Bronchial epithelial cell (primary cell): ENCODE results near the gene CCDC192. TPM values are rescaled to one million over a fixed set of nuclear protein-coding genes. Genes with fewer than 3 reads are reported as not detected.
"Not testable (repeated sequence)": the region's sequence is repeated elsewhere in the genome, so short reads cannot be mapped to it uniquely, and the experiment has no call there.

Experiments used
- DNase-seq: peaks from one replicate; pipeline ENCODE4 v3.0.0-alpha.2; 2010; ENCODE audit warnings: low read depth
- FAIRE-seq: peaks from 2 replicates; lab custom pipeline; 2011; peaks lifted over from hg19 to GRCh38; lab: Jason Lieb, UNC
- H3K27me3 ChIP-seq: 2 replicates; pipeline ENCODE4 v1.5.1; 2011; ENCODE audit warnings: low read length; ENCODE audit not compliant: control insufficient read depth, insufficient read depth
- H3K36me3 ChIP-seq: 2 replicates; pipeline ENCODE4 v1.5.1; 2011; ENCODE audit warnings: low read length; ENCODE audit not compliant: control insufficient read depth, insufficient read depth
- H3K4me3 ChIP-seq: 2 replicates; pipeline ENCODE4 v1.5.1; 2011; ENCODE audit warnings: mild to moderate bottlenecking, low read depth, low read length, control low read depth
- total RNA-seq: library from RNA; depleted of rRNA; stranded (reverse); fragments of >200 nt; gene quantifications from 2 replicates; pipeline ENCODE4 v1.2.1, GENCODE V29; 2014
- TF ChIP-seq, protein P1 (sequence below): IDR thresholded peaks from 2 replicates; pipeline ENCODE4 v1.5.1; 2011; ENCODE audit warnings: mild to moderate bottlenecking, moderate library complexity, low read length, control low read depth, inconsistent platforms; ENCODE audit not compliant: insufficient read depth, severe bottlenecking

Gene CCDC192
- total RNA-seq, 1 donor from 2014 or later = not detected

DNA sequence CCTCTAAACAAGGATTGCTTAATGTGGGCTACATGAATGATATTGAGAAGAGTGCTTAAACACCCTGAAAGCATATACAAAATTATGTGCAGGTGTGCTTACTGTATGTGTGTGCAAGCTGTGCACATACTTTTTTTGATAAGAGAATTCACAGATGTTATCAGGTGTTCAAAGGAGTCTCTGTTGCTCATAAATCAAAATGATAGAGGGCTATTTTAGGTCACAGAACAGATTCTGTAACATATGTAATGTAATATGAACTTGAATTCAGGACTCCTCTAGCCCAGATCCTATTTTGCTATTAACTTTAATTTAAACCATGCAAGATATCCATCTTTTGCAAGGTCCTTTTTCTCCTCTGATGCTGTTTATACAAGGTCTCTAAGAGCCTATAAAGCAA lies 38.2 kb downstream of the CCDC192 start:
- TF ChIP-seq, protein P1, sequence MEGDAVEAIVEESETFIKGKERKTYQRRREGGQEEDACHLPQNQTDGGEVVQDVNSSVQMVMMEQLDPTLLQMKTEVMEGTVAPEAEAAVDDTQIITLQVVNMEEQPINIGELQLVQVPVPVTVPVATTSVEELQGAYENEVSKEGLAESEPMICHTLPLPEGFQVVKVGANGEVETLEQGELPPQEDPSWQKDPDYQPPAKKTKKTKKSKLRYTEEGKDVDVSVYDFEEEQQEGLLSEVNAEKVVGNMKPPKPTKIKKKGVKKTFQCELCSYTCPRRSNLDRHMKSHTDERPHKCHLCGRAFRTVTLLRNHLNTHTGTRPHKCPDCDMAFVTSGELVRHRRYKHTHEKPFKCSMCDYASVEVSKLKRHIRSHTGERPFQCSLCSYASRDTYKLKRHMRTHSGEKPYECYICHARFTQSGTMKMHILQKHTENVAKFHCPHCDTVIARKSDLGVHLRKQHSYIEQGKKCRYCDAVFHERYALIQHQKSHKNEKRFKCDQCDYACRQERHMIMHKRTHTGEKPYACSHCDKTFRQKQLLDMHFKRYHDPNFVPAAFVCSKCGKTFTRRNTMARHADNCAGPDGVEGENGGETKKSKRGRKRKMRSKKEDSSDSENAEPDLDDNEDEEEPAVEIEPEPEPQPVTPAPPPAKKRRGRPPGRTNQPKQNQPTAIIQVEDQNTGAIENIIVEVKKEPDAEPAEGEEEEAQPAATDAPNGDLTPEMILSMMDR = no peak
- Histone ChIP-seq H3K4me3 (no peak overlapping the region), H3K27me3 (no peaks in the 10 kb centered on the region), H3K36me3 (no peaks in the 10 kb centered on the region)
- no peak for DNase-seq
- no peak for FAIRE-seq

DNA sequence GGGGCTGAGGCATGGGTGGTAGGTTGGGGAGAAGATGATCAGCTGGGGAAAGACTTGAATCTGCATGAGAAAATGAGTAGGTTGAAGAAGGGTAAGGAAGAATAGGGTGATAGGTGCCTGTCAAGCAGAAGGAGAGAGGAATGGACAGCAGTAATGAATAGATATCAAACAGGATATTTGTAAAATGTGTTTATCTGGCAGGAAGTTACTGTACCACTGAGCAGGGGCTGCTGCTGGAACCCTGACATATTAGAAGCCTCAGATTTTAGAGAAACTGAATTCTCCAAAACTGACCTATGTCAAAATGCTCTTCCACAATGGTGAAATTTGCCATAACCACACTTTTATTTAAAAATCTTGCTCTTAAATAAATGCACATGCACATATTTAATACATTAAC lies 41.0 kb downstream of the CCDC192 start:
- no peak overlapping the region for H3K4me3 ChIP-seq
- no peaks in the 10 kb centered on the region for H3K27me3 ChIP-seq
- H3K36me3 ChIP-seq = no peaks in the 10 kb centered on the region
- TF ChIP-seq, protein P1 = no peak
- FAIRE-seq = no peak
- DNase-seq = no peak

DNA sequence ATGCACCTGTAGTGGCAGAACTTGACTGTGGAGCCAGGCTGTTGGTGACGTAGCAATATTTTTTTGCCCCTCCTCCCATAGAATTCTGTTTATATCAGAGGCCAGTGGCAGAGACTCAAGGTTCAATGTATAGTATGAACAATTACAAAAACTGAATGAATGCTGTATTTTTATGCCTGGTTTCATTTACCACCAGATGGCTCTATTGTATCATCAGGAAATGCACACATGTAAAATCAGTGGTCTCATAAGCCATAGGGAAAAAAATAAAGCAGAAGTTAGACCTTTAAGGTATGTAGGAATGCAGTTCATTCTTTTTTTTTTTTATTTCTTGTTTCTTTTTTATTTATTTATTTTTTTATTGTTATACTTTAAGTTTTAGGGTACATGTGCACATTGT lies 43.6 kb downstream of the CCDC192 start:
- TF ChIP-seq, protein P1 = peak; percentile 23
- H3K36me3 ChIP-seq = no peaks in the 10 kb centered on the region
- no peaks in the 10 kb centered on the region for H3K27me3 ChIP-seq
- FAIRE-seq (no peak), DNase-seq (peak; percentile 43)
- no peak overlapping the region for H3K4me3 ChIP-seq

DNA sequence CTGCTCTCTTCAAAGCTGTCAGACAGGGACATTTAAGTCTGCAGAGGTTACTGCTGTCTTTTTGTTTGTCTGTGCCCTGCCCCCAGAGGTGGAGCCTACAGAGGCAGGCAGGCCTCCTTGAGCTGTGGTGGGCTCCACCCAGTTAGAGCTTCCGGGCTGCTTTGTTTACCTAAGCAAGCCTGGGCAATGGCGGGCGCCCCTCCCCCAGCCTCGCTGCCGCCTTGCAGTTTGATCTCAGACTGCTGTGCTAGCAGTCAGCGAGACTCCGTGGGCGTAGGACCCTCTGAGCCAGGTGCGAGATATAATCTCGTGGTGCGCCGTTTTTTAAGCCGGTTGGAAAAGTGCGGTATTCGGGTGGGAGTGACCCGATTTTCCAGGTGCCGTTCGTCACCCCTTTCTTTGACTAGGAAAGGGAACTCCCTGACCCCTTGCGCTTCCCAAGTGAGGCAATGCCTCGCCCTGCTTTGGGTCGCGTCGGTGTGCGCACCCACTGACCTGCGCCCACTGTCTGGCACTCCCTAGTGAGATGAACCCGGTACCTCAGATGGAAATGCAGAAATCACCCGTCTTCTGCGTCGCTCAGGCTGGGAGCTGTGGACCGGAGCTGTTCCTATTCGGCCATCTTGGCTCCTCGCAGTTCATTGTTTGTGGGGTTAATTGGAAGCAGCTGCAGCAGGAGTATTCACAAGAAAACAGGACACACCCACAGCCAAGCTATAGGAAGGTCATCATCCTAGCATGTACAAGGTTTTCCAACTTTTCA lies 49.5 kb downstream of the CCDC192 start:
- not testable (repeated sequence) for H3K4me3 ChIP-seq, DNase-seq, H3K36me3 ChIP-seq, FAIRE-seq, H3K27me3 ChIP-seq

DNA sequence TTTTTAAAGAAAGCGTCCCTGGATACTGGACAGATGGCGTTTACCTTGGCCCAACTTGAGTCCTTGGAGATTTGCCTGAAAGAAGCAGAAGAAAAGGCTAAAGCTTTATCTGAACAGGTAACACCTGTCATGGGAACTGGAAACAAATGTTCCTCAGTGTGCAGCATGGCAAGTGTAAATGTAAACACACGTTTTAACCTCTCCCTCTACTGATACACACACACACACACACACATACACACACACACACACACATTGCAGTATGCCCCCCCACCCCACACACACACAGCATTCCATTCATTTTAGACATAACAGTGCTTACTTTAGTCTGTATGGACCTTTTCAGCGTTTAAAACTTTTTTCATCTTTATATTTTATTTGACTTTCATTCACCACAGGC lies 51.1 kb downstream of the CCDC192 start:
- no peaks in the 10 kb centered on the region for H3K36me3 ChIP-seq
- DNase-seq = no peak
- no peaks in the 10 kb centered on the region for H3K27me3 ChIP-seq
- TF ChIP-seq, protein P1 = no peak
- FAIRE-seq = no peak
- H3K4me3 ChIP-seq = no peak overlapping the region

DNA sequence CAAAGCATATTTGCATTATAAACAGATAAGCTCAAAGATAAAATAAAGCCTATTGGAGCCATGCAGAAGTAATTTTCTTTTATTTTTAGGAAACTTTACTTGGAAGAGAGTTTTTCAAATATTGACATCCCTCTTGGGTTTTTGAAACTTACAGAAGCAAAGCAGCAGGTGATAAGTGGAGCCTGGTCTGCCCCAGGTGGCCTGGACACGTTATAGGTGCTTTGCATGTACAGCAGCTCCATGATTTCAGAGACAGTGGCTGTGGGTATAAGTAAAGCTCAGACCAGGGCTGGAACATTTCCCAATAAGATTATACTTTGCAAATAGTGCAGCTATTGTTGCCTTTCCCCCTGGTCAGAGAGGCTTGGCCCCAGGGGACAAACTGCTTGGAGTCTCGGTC lies 51.5 kb downstream of the CCDC192 start:
- DNase-seq = no peak
- Histone ChIP-seq H3K27me3 (no peaks in the 10 kb centered on the region), H3K36me3 (no peaks in the 10 kb centered on the region), H3K4me3 (no peak overlapping the region)
- TF ChIP-seq, protein P1 = no peak
- FAIRE-seq = no peak
